ENCODE results near the gene DOK1.

DNA sequence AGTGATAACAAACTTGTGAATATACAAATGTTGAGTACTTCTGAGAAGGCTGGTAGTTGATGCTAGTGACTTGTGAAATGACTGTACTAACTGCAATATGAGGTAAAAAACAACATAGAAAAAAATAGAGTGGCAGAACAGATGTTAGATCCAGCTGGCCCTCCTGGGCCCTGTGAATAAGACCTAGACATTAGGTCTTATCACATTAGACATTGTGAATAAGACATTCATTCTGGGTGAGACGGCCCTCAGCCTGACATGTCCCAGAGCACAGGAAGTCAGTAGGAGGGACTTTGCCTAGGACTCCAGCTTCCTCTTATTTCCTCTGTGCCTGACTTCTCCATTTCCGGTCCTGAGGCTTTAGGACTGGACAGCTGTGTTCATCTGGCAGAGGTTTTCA is 22.9 kb downstream of the DOK1 start:
- TF ChIP-seq CTCF (IDR thresholded peaks at IDR 0.05), result no peak
- TF ChIP-seq EZH2 (IDR thresholded peaks at IDR 0.05; ENCODE audit: borderline replicate concordance, insufficient read depth, low read depth, low read length, poor library complexity, severe bottlenecking), result no peak
